K562 (cell line): ENCODE measurements around the gene PSPC1. TPM values are rescaled to one million over a fixed set of nuclear protein-coding genes. Genes with fewer than 3 reads are reported as not detected.
A peak's percentile ranks its signal among the peaks of the same experiment; 100 is the strongest.

Experiments used
- ATAC-seq: fragments of 200-7000 bp; cut with Tn5 transposase; 3 replicates; pipeline ENCODE4 v1.9.1; 2020; ENCODE audit warnings: moderate library complexity
- BruUV-seq: library from RNA; stranded (reverse); fragments of 400-500 nt; replicated peaks from 2 replicates; lab custom pipeline; 2021; lab: Mats Ljungman, UMichigan
- CTCF ChIA-PET: fragments of 300-600 bp; formaldehyde crosslinking; extraction: SDS; loops from one replicate; lab custom pipeline; 2021; ENCODE audit warnings: low intra/inter-chr PET ratio; lab: Yijun Ruan, JAX
- POLR2A ChIA-PET: fragments of 300-600, 350-650 bp; sonication (Branson Sonifier 250); formaldehyde crosslinking; extraction: SDS; loops from one replicate; lab custom pipeline; 2021; ENCODE audit warnings: antibody characterized with exemption, inconsistent platforms; lab: Yijun Ruan, JAX
- DNase-seq, 4 experiments: peaks; one replicate each; pipeline versions ENCODE4 v3.0.0 to v3.0.0-alpha.2; 2011 to 2018; ENCODE audit warnings: low spot score in 3 of 4, mixed read lengths in 3 of 4; ENCODE audit errors: extremely low read depth in 1 of 4
- FAIRE-seq: peaks from 2 replicates; lab custom pipeline; 2011; peaks lifted over from hg19 to GRCh38; lab: Jason Lieb, UNC
- H2AFZ ChIP-seq: 2 replicates; pipeline ENCODE4 v1.6.0; 2011; ENCODE audit warnings: low read depth, low read length, control low read depth, inconsistent platforms
- H3K27ac ChIP-seq: fragments of 200-600 bp; 3 replicates; pipeline ENCODE4 v1.8.0; 2011; ENCODE audit warnings: low read depth, mild to moderate bottlenecking, control low read depth, inconsistent platforms, low read length, moderate library complexity, mixed read lengths; ENCODE audit errors: extremely low read depth
- H3K27me3 ChIP-seq, 2 experiments: fragments of 300-600 bp in 1 of 2; 2 replicates in 1 of 2; 3 replicates in 1 of 2; pipeline versions ENCODE4 v1.6.0 to v1.8.0; 2011; ENCODE audit warnings: inconsistent platforms in 2 of 2, low read length in 2 of 2, mild to moderate bottlenecking in 1 of 2, mixed read lengths in 1 of 2, moderate library complexity in 1 of 2; ENCODE audit not compliant: control insufficient read depth in 2 of 2, insufficient read depth in 2 of 2
- H3K36me3 ChIP-seq: fragments of 300-600 bp; 3 replicates; pipeline ENCODE4 v1.8.0; 2011; ENCODE audit warnings: mild to moderate bottlenecking, low read length, inconsistent platforms; ENCODE audit not compliant: control insufficient read depth, insufficient read depth
- H3K4me1 ChIP-seq, 2 experiments: fragments of 200-600 bp in 1 of 2; replicated peaks in 1 of 2; 2 replicates in 1 of 2; 3 replicates in 1 of 2; pipeline versions ENCODE4 v1.5.1 to v1.8.0; 2011; ENCODE audit warnings: inconsistent platforms in 2 of 2, low read length in 2 of 2, mild to moderate bottlenecking in 1 of 2, mixed read lengths in 1 of 2, moderate library complexity in 1 of 2; ENCODE audit not compliant: control insufficient read depth in 2 of 2, insufficient read depth in 2 of 2
- H3K4me2 ChIP-seq: 2 replicates; pipeline ENCODE4 v1.6.1; 2011; ENCODE audit warnings: low read length, control low read depth, inconsistent platforms, mixed read lengths; ENCODE audit not compliant: insufficient read depth
- H3K4me3 ChIP-seq: fragments of 200-600 bp; sonication (generic), shearing (Covaris generic); 2 replicates; pipeline ENCODE4 v1.5.1; 2016; ENCODE audit warnings: control low read depth, inconsistent platforms
- H3K79me2 ChIP-seq: fragments of 200-600 bp; 3 replicates; pipeline ENCODE4 v1.8.0; 2011; ENCODE audit warnings: low read length, inconsistent platforms; ENCODE audit not compliant: control insufficient read depth, insufficient read depth
- H3K9ac ChIP-seq, 2 experiments: 2 replicates each; pipeline versions ENCODE4 v1.6.0 to v1.6.1; 2011; ENCODE audit warnings: low read depth in 2 of 2, low read length in 2 of 2, control low read depth in 1 of 2, inconsistent platforms in 1 of 2, mild to moderate bottlenecking in 1 of 2, mixed read lengths in 1 of 2; ENCODE audit not compliant: insufficient read depth in 1 of 2
- H3K9me1 ChIP-seq: one replicate; pipeline ENCODE4 v1.6.0; 2011; ENCODE audit warnings: inconsistent platforms, mild to moderate bottlenecking, low read length, moderate library complexity; ENCODE audit not compliant: control insufficient read depth, insufficient read depth
- H3K9me3 ChIP-seq: replicated peaks from 2 replicates; pipeline ENCODE4 v1.5.1; 2011; ENCODE audit warnings: low read depth, low read length, inconsistent platforms; ENCODE audit not compliant: control insufficient read depth, insufficient read depth
- H4K20me1 ChIP-seq: replicated peaks from 2 replicates; pipeline ENCODE4 v1.6.1; 2011; ENCODE audit warnings: low read length, inconsistent platforms, mixed read lengths; ENCODE audit not compliant: control insufficient read depth, insufficient read depth
- CSDE1 ChIP-seq, 2 experiments: fragments of 450-650 bp; IDR thresholded peaks; 2 replicates each; pipeline ENCODE4 v1.6.1; 2016; ENCODE audit warnings: mild to moderate bottlenecking in 1 of 2
- FOS ChIP-seq: IDR thresholded peaks from 3 replicates; pipeline ENCODE4 v1.6.1; 2011; ENCODE audit not compliant: insufficient read length; ENCODE audit errors: extremely low read depth
- IRF2 ChIP-seq: sonication (generic); formaldehyde crosslinking; IDR thresholded peaks from 2 replicates; pipeline ENCODE4 v1.8.1; 2022; ENCODE audit warnings: mild to moderate bottlenecking, missing genetic modification reagents
- NCOR1 ChIP-seq: fragments of 450-650 bp; IDR thresholded peaks from 2 replicates; pipeline ENCODE4 v1.6.1; 2016; ENCODE audit warnings: mild to moderate bottlenecking, moderate library complexity
- PCBP1 ChIP-seq: fragments of 200-400 bp; formaldehyde crosslinking; IDR thresholded peaks from 2 replicates; pipeline ENCODE4 v1.6.1; 2018; ENCODE audit warnings: mild to moderate bottlenecking, low read depth, low read length; ENCODE audit not compliant: poor library complexity, severe bottlenecking
- RCOR1 ChIP-seq, 2 experiments: IDR thresholded peaks; 2 replicates each; pipeline ENCODE4 v1.6.1; 2012; ENCODE audit warnings: low read depth in 2 of 2, low read length in 2 of 2, borderline replicate concordance in 1 of 2, improper control_type of control experiment in 1 of 2
- SIX5 ChIP-seq, 2 experiments: IDR thresholded peaks; 2 replicates each; pipeline ENCODE4 v1.6.1; 2011; ENCODE audit warnings: low read length in 2 of 2, borderline replicate concordance in 1 of 2, low read depth in 1 of 2, mild to moderate bottlenecking in 1 of 2, moderate library complexity in 1 of 2; ENCODE audit not compliant: insufficient read depth in 1 of 2
- SMARCC2 ChIP-seq: fragments of 450-650 bp; IDR thresholded peaks from 2 replicates; pipeline ENCODE4 v1.6.1; 2017; ENCODE audit warnings: antibody characterized with exemption, moderate library complexity, mild to moderate bottlenecking, low read depth
- SPI1 ChIP-seq: IDR thresholded peaks from 2 replicates; pipeline ENCODE4 v1.6.1; 2011; ENCODE audit warnings: low read depth, low read length, control low read depth, borderline replicate concordance
- THRAP3 ChIP-seq: fragments of 450-650 bp; IDR thresholded peaks from 2 replicates; pipeline ENCODE4 v1.6.1; 2016; ENCODE audit warnings: mild to moderate bottlenecking, inconsistent platforms, borderline replicate concordance
- TRIM25 ChIP-seq: fragments of 450-650 bp; IDR thresholded peaks from 2 replicates; pipeline ENCODE4 v1.7.0; 2016; ENCODE audit warnings: borderline replicate concordance
- ZEB2 ChIP-seq: fragments of 450-650 bp; IDR thresholded peaks from 2 replicates; pipeline ENCODE4 v1.6.1; 2016
- ZKSCAN3 ChIP-seq: fragments of 250-450 bp; sonication (Bioruptor Pico); IDR thresholded peaks from 2 replicates; pipeline ENCODE4 v1.4.0; 2020
- ZNF217 ChIP-seq: sonication (generic); formaldehyde crosslinking; IDR thresholded peaks from 2 replicates; pipeline ENCODE4 v1.8.0; 2022; ENCODE audit warnings: mild to moderate bottlenecking, missing genetic modification reagents
- ZNF507 ChIP-seq: conservative IDR thresholded peaks from 2 replicates; pipeline ENCODE4 v1.6.1; 2017; ENCODE audit warnings: missing genetic modification characterization, missing compliant biosample characterization
- ZNF586 ChIP-seq: fragments of 450-650 bp; formaldehyde crosslinking; conservative IDR thresholded peaks from 2 replicates; pipeline ENCODE4 v1.4.0; 2020; ENCODE audit warnings: mild to moderate bottlenecking, moderate library complexity
- ZNF79 ChIP-seq: fragments of 250-450 bp; sonication (Bioruptor Pico); IDR thresholded peaks from 2 replicates; pipeline ENCODE4 v1.4.0; 2020; ENCODE audit warnings: low read depth, mild to moderate bottlenecking, moderate library complexity
- WGBS: fragments of 100-300 bp; shearing (Covaris generic); methylation state at CpG from one replicate; pipeline ENCODE4 v1.1.6; 2016; ENCODE audit warnings: low coverage, mixed read lengths; ENCODE audit not compliant: insufficient coverage; ENCODE audit errors: missing lambda C conversion rate; 5-methylcytosine and 5-hydroxymethylcytosine counted together
- in situ Hi-C: fragments of 300-500 bp; cut with MboI; formaldehyde crosslinking; loops from 4 replicates; pipeline ENCODE4 v1.15.0; 2018; ENCODE audit warnings: inconsistent platforms, mixed read lengths
- intact Hi-C: fragments of 100-400 bp; cut with micrococcal nuclease; formaldehyde crosslinking; loops from 2 replicates; pipeline ENCODE4 v1.14.2; 2022
- polyA plus RNA-seq, 8 experiments: library from polyadenylated mRNA; depleted of rRNA in 4 of 8; stranded (reverse) in 5 of 8; unstranded in 3 of 8; fragments of >200 nt; fragmentation: Nextera tagmentation in 2 of 8; fragmentation: Illumina TruSeq in 1 of 8; extraction: Ambion mirVana in 2 of 8; extraction: Trizol in 1 of 8; gene quantifications; 2 replicates each; pipeline versions ENCODE4 v1.2.1 to v1.2.3, GENCODE V29; 2011 to 2014; ENCODE audit warnings: inconsistent platforms in 1 of 8, missing spikeins in 1 of 8
- total RNA-seq, 7 experiments: library from RNA; depleted of rRNA in 6 of 7; stranded (reverse); fragments of >200 nt in 6 of 7; fragmentation: Illumina TruSeq in 2 of 7; extraction: Trizol in 2 of 7; gene quantifications; 2 replicates each; pipeline versions ENCODE4 v1.2.1 to v1.2.3, GENCODE V29; 2011 to 2021; ENCODE audit warnings: low replicate concordance in 1 of 7
- TF ChIP-seq, protein P1 (sequence below): fragments of 450-650 bp; IDR thresholded peaks from 2 replicates; pipeline ENCODE4 v1.6.1; 2014; ENCODE audit warnings: low read depth, mild to moderate bottlenecking, moderate library complexity, borderline replicate concordance
- TF ChIP-seq, protein P2 (sequence below): fragments of 200-400 bp; formaldehyde crosslinking; IDR thresholded peaks from 2 replicates; pipeline ENCODE4 v1.6.1; 2017; ENCODE audit warnings: mild to moderate bottlenecking, low read depth, low read length, moderate library complexity

Gene PSPC1
- total and polyA plus RNA-seq, 9 of the 15 experiments (the other 6 are each of a cell fraction or from before 2014, with no cell fraction given): 8.6 to 60.4 (median 42.4) TPM

- Histone ChIP-seq H3K27ac (no peak overlapping the region), H3K79me2 (peaks cover 88% of the 10 kb centered on the region), H3K9me3 (no peaks in the 10 kb centered on the region), H3K9me1 (no peaks in the 10 kb centered on the region), H3K4me3 (no peak overlapping the region), H2AFZ (no peak overlapping the region), H3K4me1 (no peaks in the 10 kb centered on the region), H3K9ac (no peak overlapping the region), H4K20me1 (0 out of 2 replicates have a peak, but pooled peaks cover 3% of the 10 kb centered on the region), H3K36me3 (peaks cover 56% of the 10 kb centered on the region; the same call in 2 of the 3 replicates), H3K27me3 (no peaks in the 10 kb centered on the region), H3K4me2 (no peak overlapping the region)
- CTCF ChIA-PET: no interaction called here
- no TSS peak for BruUV-seq
- in situ Hi-C loops (no loop called here), intact Hi-C loops (no loop called here)
- FAIRE-seq (no peak), DNase-seq (peak in 1 of 4 experiments; percentile 8), ATAC-seq (peak; percentile 56)
- POLR2A ChIA-PET: interaction anchor here (1.1 kb wide), 1 partner anchor 16 kb away, joined by 8 read pairs; the partner anchor contains the start of gene PSPC1
- no peak for TF ChIP-seq NCOR1
- TF ChIP-seq SIX5 (IDR thresholded peaks at IDR 0.05; ENCODE audit: borderline replicate concordance in 1 of 2, insufficient read depth in 1 of 2, low read depth in 1 of 2, low read length in 2 of 2): no peak
- no peak for TF ChIP-seq TRIM25
- no peak for TF ChIP-seq ZKSCAN3 (CRISPR knock-in tag)
- TF ChIP-seq IRF2 (CRISPR knock-in tag): no peak
- TF ChIP-seq SPI1: no peak
- TF ChIP-seq SMARCC2: no peak
- no peak for TF ChIP-seq THRAP3
- TF ChIP-seq FOS: no peak
- TF ChIP-seq, protein P1, sequence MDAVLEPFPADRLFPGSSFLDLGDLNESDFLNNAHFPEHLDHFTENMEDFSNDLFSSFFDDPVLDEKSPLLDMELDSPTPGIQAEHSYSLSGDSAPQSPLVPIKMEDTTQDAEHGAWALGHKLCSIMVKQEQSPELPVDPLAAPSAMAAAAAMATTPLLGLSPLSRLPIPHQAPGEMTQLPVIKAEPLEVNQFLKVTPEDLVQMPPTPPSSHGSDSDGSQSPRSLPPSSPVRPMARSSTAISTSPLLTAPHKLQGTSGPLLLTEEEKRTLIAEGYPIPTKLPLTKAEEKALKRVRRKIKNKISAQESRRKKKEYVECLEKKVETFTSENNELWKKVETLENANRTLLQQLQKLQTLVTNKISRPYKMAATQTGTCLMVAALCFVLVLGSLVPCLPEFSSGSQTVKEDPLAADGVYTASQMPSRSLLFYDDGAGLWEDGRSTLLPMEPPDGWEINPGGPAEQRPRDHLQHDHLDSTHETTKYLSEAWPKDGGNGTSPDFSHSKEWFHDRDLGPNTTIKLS: no peak
- no peak for TF ChIP-seq PCBP1
- TF ChIP-seq, protein P2, sequence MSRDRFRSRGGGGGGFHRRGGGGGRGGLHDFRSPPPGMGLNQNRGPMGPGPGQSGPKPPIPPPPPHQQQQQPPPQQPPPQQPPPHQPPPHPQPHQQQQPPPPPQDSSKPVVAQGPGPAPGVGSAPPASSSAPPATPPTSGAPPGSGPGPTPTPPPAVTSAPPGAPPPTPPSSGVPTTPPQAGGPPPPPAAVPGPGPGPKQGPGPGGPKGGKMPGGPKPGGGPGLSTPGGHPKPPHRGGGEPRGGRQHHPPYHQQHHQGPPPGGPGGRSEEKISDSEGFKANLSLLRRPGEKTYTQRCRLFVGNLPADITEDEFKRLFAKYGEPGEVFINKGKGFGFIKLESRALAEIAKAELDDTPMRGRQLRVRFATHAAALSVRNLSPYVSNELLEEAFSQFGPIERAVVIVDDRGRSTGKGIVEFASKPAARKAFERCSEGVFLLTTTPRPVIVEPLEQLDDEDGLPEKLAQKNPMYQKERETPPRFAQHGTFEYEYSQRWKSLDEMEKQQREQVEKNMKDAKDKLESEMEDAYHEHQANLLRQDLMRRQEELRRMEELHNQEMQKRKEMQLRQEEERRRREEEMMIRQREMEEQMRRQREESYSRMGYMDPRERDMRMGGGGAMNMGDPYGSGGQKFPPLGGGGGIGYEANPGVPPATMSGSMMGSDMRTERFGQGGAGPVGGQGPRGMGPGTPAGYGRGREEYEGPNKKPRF: no peak
- no peak for TF ChIP-seq ZNF507 (tag)
- no peak for TF ChIP-seq CSDE1 (IDR thresholded peaks at IDR 0.05)
- TF ChIP-seq ZEB2: no peak
- no peak for TF ChIP-seq ZNF79
- TF ChIP-seq RCOR1 (IDR thresholded peaks at IDR 0.05; ENCODE audit: borderline replicate concordance in 1 of 2, low read depth in 2 of 2, low read length in 2 of 2): no peak
- no peak for TF ChIP-seq ZNF586 (CRISPR knock-in tag)
- TF ChIP-seq ZNF217: no peak
- WGBS: 41% methylated on average over 3 of the region's 5 CpGs
Measured at GRCh38 chr13:19766591-19766990, 16.2 kb downstream of the PSPC1 start.
